SK-N-SH (cell line): ENCODE results near the gene CACNA1F.

ENCODE experiments used
- EP300 ChIP-seq, 2 experiments: IDR thresholded peaks; 2 replicates each; pipeline versions ENCODE4 v1.4.0 to v1.6.1; 2012; ENCODE audit warnings: borderline replicate concordance in 1 of 2, low read depth in 1 of 2, low read length in 1 of 2
- EZH2phosphoT487 ChIP-seq: fragments of 200-600 bp; sonication (generic); IDR thresholded peaks from 2 replicates; pipeline ENCODE4 v1.6.1; 2017; ENCODE audit warnings: low read depth, mixed run types, mild to moderate bottlenecking, antibody characterized with exemption, moderate library complexity, borderline replicate concordance
- GABPA ChIP-seq: IDR thresholded peaks from 2 replicates; pipeline ENCODE4 v1.4.0; 2012; ENCODE audit warnings: low read depth, mild to moderate bottlenecking
- JUND ChIP-seq: IDR thresholded peaks from 2 replicates; pipeline ENCODE4 v1.4.0; 2012
- MXI1 ChIP-seq: IDR thresholded peaks from 2 replicates; pipeline ENCODE4 v1.6.1; 2012; ENCODE audit warnings: mild to moderate bottlenecking, low read depth, low read length, improper control_type of control experiment
- NRF1 ChIP-seq: IDR thresholded peaks from 2 replicates; pipeline ENCODE4 v1.6.1; 2012; ENCODE audit warnings: low read depth, mild to moderate bottlenecking, low read length
- RAD21 ChIP-seq: IDR thresholded peaks from 2 replicates; pipeline ENCODE4 v1.6.1; 2012; ENCODE audit warnings: mild to moderate bottlenecking, low read length
- RFX5 ChIP-seq: IDR thresholded peaks from 2 replicates; pipeline ENCODE4 v1.6.1; 2012; ENCODE audit warnings: mild to moderate bottlenecking, improper control_type of control experiment, low read length
- TEAD4 ChIP-seq: IDR thresholded peaks from 2 replicates; pipeline ENCODE4 v1.4.0; 2012; ENCODE audit warnings: mild to moderate bottlenecking, borderline replicate concordance; ENCODE audit not compliant: insufficient read depth
- YY1 ChIP-seq: IDR thresholded peaks from 2 replicates; pipeline ENCODE4 v1.4.0; 2012; ENCODE audit warnings: low read depth, mild to moderate bottlenecking
- TF ChIP-seq, protein P1 (sequence below): fragments of 200-600 bp; sonication (generic); IDR thresholded peaks from 2 replicates; pipeline ENCODE4 v1.6.1; 2017; ENCODE audit warnings: antibody characterized with exemption, mild to moderate bottlenecking, moderate library complexity
- TF ChIP-seq, protein P2 (sequence below): IDR thresholded peaks from 2 replicates; pipeline ENCODE4; 2012

DNA sequence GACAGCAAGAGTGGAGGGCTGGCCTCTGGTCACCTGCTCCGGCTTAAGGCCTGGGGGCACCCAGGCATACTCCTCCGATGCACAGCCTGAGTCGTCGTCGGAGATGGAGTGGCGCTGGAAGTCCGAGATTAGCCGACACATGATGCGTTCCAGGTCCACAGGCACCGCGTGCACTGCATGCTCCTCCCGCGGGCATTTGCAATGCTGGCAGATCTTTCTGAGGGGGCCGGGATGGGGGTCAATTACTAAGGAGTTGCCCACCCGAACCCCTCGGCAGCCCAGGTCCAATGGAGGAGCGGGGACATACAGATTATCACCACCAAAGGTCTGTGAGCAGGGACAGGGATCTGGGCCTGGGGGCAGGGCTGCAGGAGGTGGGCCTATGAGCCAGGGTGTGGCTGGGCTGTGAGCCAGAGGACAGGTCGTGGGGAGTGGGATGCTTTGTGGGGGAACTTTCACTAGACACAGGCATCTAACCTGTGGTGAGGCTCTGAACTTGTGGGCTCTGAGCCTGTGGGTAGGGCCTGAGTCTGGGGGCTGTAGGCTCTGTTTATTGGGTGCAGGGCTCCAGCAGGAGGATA, 49.3 kb downstream of the CACNA1F start:
- TF ChIP-seq, protein P1, sequence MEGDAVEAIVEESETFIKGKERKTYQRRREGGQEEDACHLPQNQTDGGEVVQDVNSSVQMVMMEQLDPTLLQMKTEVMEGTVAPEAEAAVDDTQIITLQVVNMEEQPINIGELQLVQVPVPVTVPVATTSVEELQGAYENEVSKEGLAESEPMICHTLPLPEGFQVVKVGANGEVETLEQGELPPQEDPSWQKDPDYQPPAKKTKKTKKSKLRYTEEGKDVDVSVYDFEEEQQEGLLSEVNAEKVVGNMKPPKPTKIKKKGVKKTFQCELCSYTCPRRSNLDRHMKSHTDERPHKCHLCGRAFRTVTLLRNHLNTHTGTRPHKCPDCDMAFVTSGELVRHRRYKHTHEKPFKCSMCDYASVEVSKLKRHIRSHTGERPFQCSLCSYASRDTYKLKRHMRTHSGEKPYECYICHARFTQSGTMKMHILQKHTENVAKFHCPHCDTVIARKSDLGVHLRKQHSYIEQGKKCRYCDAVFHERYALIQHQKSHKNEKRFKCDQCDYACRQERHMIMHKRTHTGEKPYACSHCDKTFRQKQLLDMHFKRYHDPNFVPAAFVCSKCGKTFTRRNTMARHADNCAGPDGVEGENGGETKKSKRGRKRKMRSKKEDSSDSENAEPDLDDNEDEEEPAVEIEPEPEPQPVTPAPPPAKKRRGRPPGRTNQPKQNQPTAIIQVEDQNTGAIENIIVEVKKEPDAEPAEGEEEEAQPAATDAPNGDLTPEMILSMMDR: no peak
- TF ChIP-seq RAD21: no peak
- TF ChIP-seq RFX5: no peak
- no peak for TF ChIP-seq YY1
- TF ChIP-seq MXI1: no peak
- TF ChIP-seq GABPA: no peak
- TF ChIP-seq EZH2phosphoT487: no peak
- no peak for TF ChIP-seq JUND
- TF ChIP-seq EP300 (IDR thresholded peaks at IDR 0.05; ENCODE audit: borderline replicate concordance in 1 of 2, low read depth in 1 of 2, low read length in 1 of 2): no peak
- TF ChIP-seq TEAD4: no peak
- no peak for TF ChIP-seq NRF1
- TF ChIP-seq, protein P2, sequence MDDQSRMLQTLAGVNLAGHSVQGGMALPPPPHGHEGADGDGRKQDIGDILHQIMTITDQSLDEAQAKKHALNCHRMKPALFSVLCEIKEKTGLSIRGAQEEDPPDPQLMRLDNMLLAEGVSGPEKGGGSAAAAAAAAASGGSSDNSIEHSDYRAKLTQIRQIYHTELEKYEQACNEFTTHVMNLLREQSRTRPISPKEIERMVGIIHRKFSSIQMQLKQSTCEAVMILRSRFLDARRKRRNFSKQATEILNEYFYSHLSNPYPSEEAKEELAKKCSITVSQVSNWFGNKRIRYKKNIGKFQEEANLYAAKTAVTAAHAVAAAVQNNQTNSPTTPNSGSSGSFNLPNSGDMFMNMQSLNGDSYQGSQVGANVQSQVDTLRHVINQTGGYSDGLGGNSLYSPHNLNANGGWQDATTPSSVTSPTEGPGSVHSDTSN: no peak
